Chondrocyte (in vitro differentiated cells): ENCODE results near the gene ULK4. TPM values are rescaled to one million over a fixed set of nuclear protein-coding genes. Genes with fewer than 3 reads are reported as not detected.

Experiments used
- DNase-seq: peaks from one replicate; pipeline ENCODE4 v3.0.0; 2021; ENCODE audit warnings: mixed read lengths, low spot score
- H3K27ac Mint-ChIP-seq: one replicate; pipeline ENCODE4 v1.8.0; 2021; ENCODE audit warnings: mild to moderate bottlenecking, moderate library complexity, mixed read lengths; ENCODE audit not compliant: unreplicated experiment
- H3K27me3 Mint-ChIP-seq: 2 replicates; pipeline ENCODE4 v1.8.0; 2021; ENCODE audit warnings: low read depth, mixed read lengths
- H3K36me3 Mint-ChIP-seq: 2 replicates; pipeline ENCODE4 v1.8.0; 2021; ENCODE audit warnings: low read depth, mixed read lengths
- H3K4me1 Mint-ChIP-seq: 2 replicates; pipeline ENCODE4 v1.8.0; 2021; ENCODE audit warnings: low read depth, mild to moderate bottlenecking, mixed read lengths
- H3K4me3 Mint-ChIP-seq: one replicate; pipeline ENCODE4 v1.8.0; 2021; ENCODE audit warnings: mild to moderate bottlenecking, moderate library complexity, mixed read lengths; ENCODE audit not compliant: unreplicated experiment
- H3K9me3 Mint-ChIP-seq: 2 replicates; pipeline ENCODE4 v1.8.0; 2021; ENCODE audit warnings: low read depth, mixed read lengths
- CTCF ChIP-seq: fragments of 200-600 bp; sonication (generic); IDR thresholded peaks from 2 replicates; pipeline ENCODE4 v1.5.0; 2021; ENCODE audit warnings: antibody characterized with exemption, mild to moderate bottlenecking, moderate library complexity
- total RNA-seq: library from RNA; stranded (reverse); gene quantifications from 3 replicates; pipeline ENCODE4 v1.2.1, GENCODE V29; 2021

Gene ULK4
- total RNA-seq, 1 donor from 2014 or later, result 9.1 TPM

GRCh38 chr3:41602121-41602520 is 359.8 kb downstream of the ULK4 start:
- DNase-seq, result no peak
- TF ChIP-seq CTCF, result no peak
- Mint-ChIP-seq H3K4me1 (no peaks in the 10 kb centered on the region), H3K27me3 (no peaks in the 10 kb centered on the region), H3K9me3 (no peaks in the 10 kb centered on the region), H3K36me3 (no peaks in the 10 kb centered on the region), H3K4me3 (no peak overlapping the region), H3K27ac (no peak overlapping the region)

- Mint-ChIP-seq H3K27ac (no peak overlapping the region), H3K27me3 (no peaks in the 10 kb centered on the region), H3K4me3 (no peak overlapping the region), H3K4me1 (no peaks in the 10 kb centered on the region), H3K9me3 (no peaks in the 10 kb centered on the region), H3K36me3 (no peaks in the 10 kb centered on the region)
- TF ChIP-seq CTCF, result no peak
- no peak for DNase-seq
Observed at GRCh38 chr3:41601404-41601987, 360.4 kb downstream of the ULK4 start.

GRCh38 chr3:41600616-41601015 is 361.3 kb downstream of the ULK4 start:
- no peak overlapping the region for H3K4me3 Mint-ChIP-seq
- no peaks in the 10 kb centered on the region for H3K27me3 Mint-ChIP-seq
- no peaks in the 10 kb centered on the region for H3K9me3 Mint-ChIP-seq
- no peaks in the 10 kb centered on the region for H3K36me3 Mint-ChIP-seq
- H3K4me1 Mint-ChIP-seq, result no peaks in the 10 kb centered on the region
- no peak for DNase-seq
- TF ChIP-seq CTCF, result no peak
- H3K27ac Mint-ChIP-seq, result no peak overlapping the region

- no peak overlapping the region for H3K27ac Mint-ChIP-seq
- no peak overlapping the region for H3K4me3 Mint-ChIP-seq
- no peak for DNase-seq
- H3K27me3 Mint-ChIP-seq, result no peaks in the 10 kb centered on the region
- H3K36me3 Mint-ChIP-seq, result no peaks in the 10 kb centered on the region
- no peaks in the 10 kb centered on the region for H3K9me3 Mint-ChIP-seq
- H3K4me1 Mint-ChIP-seq, result no peaks in the 10 kb centered on the region
- no peak for TF ChIP-seq CTCF
Observed at GRCh38 chr3:41599127-41599484, 362.8 kb downstream of the ULK4 start.

- Mint-ChIP-seq H3K4me1 (no peaks in the 10 kb centered on the region), H3K9me3 (no peaks in the 10 kb centered on the region), H3K27ac (no peak overlapping the region), H3K4me3 (no peak overlapping the region), H3K27me3 (no peaks in the 10 kb centered on the region), H3K36me3 (no peaks in the 10 kb centered on the region)
- no peak for DNase-seq
- TF ChIP-seq CTCF, result no peak
Observed at GRCh38 chr3:41598402-41599126, 363.3 kb downstream of the ULK4 start.
